Activated T-helper 2 cell treated with anti-CD3 and anti-CD28 coated beads, Interferon-gamma antibody, Interleukin-2, Interleukin-4, amounts not matched to agents 10 μg/mL and 5 μg/mL and 100 μg/mL, durations not matched to agents 14 hours and 24 hours and 36 hours (primary cell): ENCODE measurements around the gene GREB1L. TPM values are rescaled to one million over a fixed set of nuclear protein-coding genes. Genes with fewer than 3 reads are reported as not detected.

Experiments used
- DNase-seq: peaks from one replicate; pipeline ENCODE4 v3.0.0; 2021; ENCODE audit warnings: low spot score
- H3K27ac Mint-ChIP-seq: one replicate; pipeline ENCODE4 v1.8.0; 2021; ENCODE audit warnings: mixed read lengths
- H3K27me3 Mint-ChIP-seq: one replicate; pipeline ENCODE4 v1.8.0; 2021; ENCODE audit warnings: low read depth, mixed read lengths
- H3K36me3 Mint-ChIP-seq: one replicate; pipeline ENCODE4 v1.8.0; 2021; ENCODE audit warnings: low read depth, mixed read lengths
- H3K4me1 Mint-ChIP-seq: one replicate; pipeline ENCODE4 v1.8.0; 2021; ENCODE audit warnings: low read depth, mixed read lengths
- H3K4me3 Mint-ChIP-seq: one replicate; pipeline ENCODE4 v1.8.0; 2021; ENCODE audit warnings: low read depth, mild to moderate bottlenecking, moderate library complexity, mixed read lengths
- H3K9me3 Mint-ChIP-seq: one replicate; pipeline ENCODE4 v1.8.0; 2021; ENCODE audit warnings: mixed read lengths
- intact Hi-C: fragments of 100-400 bp; cut with micrococcal nuclease; formaldehyde crosslinking; loops from one replicate; pipeline ENCODE4 v1.15.1; 2023
- total RNA-seq: library from RNA; stranded (reverse); gene quantifications from 2 replicates; pipeline ENCODE4 v1.2.3, GENCODE V29; 2022

GREB1L gene
- total RNA-seq, 1 donor from 2014 or later: not detected

GRCh38 chr18:21499997-21500396 lies 258.0 kb downstream of the GREB1L start:
- Mint-ChIP-seq H3K27ac (no peak overlapping the region), H3K36me3 (no peaks in the 10 kb centered on the region), H3K4me3 (no peak overlapping the region), H3K4me1 (no peaks in the 10 kb centered on the region), H3K27me3 (no peaks in the 10 kb centered on the region), H3K9me3 (no peaks in the 10 kb centered on the region)
- DNase-seq: no peak
- intact Hi-C loops: no loop called here

- H3K36me3 Mint-ChIP-seq: no peaks in the 10 kb centered on the region
- no peak overlapping the region for H3K27ac Mint-ChIP-seq
- intact Hi-C loops: no loop called here
- no peaks in the 10 kb centered on the region for H3K9me3 Mint-ChIP-seq
- no peak for DNase-seq
- no peak overlapping the region for H3K4me3 Mint-ChIP-seq
- H3K27me3 Mint-ChIP-seq: no peaks in the 10 kb centered on the region
- no peaks in the 10 kb centered on the region for H3K4me1 Mint-ChIP-seq
Measured at GRCh38 chr18:21502661-21503060, 260.6 kb downstream of the GREB1L start.

- Mint-ChIP-seq H3K27me3 (no peaks in the 10 kb centered on the region), H3K4me1 (no peaks in the 10 kb centered on the region), H3K4me3 (no peak overlapping the region), H3K9me3 (no peaks in the 10 kb centered on the region), H3K36me3 (no peaks in the 10 kb centered on the region), H3K27ac (no peak overlapping the region)
- intact Hi-C loops: no loop called here
- no peak for DNase-seq
Measured at GRCh38 chr18:21507913-21508701, 266.1 kb downstream of the GREB1L start.

- Mint-ChIP-seq H3K4me3 (no peak overlapping the region), H3K27me3 (no peaks in the 10 kb centered on the region), H3K4me1 (no peaks in the 10 kb centered on the region), H3K9me3 (no peaks in the 10 kb centered on the region), H3K36me3 (peaks cover 5% of the 10 kb centered on the region), H3K27ac (no peak overlapping the region)
- intact Hi-C loops: no loop called here
- DNase-seq: no peak
Measured at GRCh38 chr18:21509062-21509461, 267.0 kb downstream of the GREB1L start.

- Mint-ChIP-seq H3K27ac (no peak overlapping the region), H3K27me3 (no peaks in the 10 kb centered on the region), H3K4me1 (no peaks in the 10 kb centered on the region), H3K36me3 (peaks cover 5% of the 10 kb centered on the region), H3K4me3 (no peak overlapping the region), H3K9me3 (no peaks in the 10 kb centered on the region)
- intact Hi-C loops: no loop called here
- no peak for DNase-seq
Measured at GRCh38 chr18:21513292-21513691, 271.3 kb downstream of the GREB1L start.

- no peak overlapping the region for H3K4me3 Mint-ChIP-seq
- H3K36me3 Mint-ChIP-seq: peaks cover 5% of the 10 kb centered on the region
- intact Hi-C loops: no loop called here
- no peaks in the 10 kb centered on the region for H3K27me3 Mint-ChIP-seq
- H3K9me3 Mint-ChIP-seq: no peaks in the 10 kb centered on the region
- no peak for DNase-seq
- H3K4me1 Mint-ChIP-seq: no peaks in the 10 kb centered on the region
- H3K27ac Mint-ChIP-seq: no peak overlapping the region
Measured at GRCh38 chr18:21513741-21514140, 271.7 kb downstream of the GREB1L start.

- no peak for DNase-seq
- Mint-ChIP-seq H3K27ac (no peak overlapping the region), H3K27me3 (no peaks in the 10 kb centered on the region), H3K4me3 (no peak overlapping the region), H3K4me1 (no peaks in the 10 kb centered on the region), H3K9me3 (no peaks in the 10 kb centered on the region), H3K36me3 (peaks cover 38% of the 10 kb centered on the region)
- intact Hi-C loops: no loop called here
Measured at GRCh38 chr18:21522530-21522929, 280.5 kb downstream of the GREB1L start.

- Mint-ChIP-seq H3K27ac (no peak overlapping the region), H3K4me1 (no peaks in the 10 kb centered on the region), H3K9me3 (no peaks in the 10 kb centered on the region), H3K27me3 (no peaks in the 10 kb centered on the region), H3K4me3 (no peak overlapping the region), H3K36me3 (peaks cover 43% of the 10 kb centered on the region)
- no peak for DNase-seq
- intact Hi-C loops: no loop called here
Measured at GRCh38 chr18:21525916-21526315, 283.9 kb downstream of the GREB1L start.

- no peaks in the 10 kb centered on the region for H3K27me3 Mint-ChIP-seq
- no peak overlapping the region for H3K27ac Mint-ChIP-seq
- H3K9me3 Mint-ChIP-seq: no peaks in the 10 kb centered on the region
- no peak for DNase-seq
- H3K4me1 Mint-ChIP-seq: no peaks in the 10 kb centered on the region
- no peak overlapping the region for H3K4me3 Mint-ChIP-seq
- intact Hi-C loops: no loop called here
- H3K36me3 Mint-ChIP-seq: peaks cover 45% of the 10 kb centered on the region
Measured at GRCh38 chr18:21526463-21526862, 284.4 kb downstream of the GREB1L start.

GRCh38 chr18:21534327-21534726 lies 292.3 kb downstream of the GREB1L start:
- Mint-ChIP-seq H3K27ac (no peak overlapping the region), H3K27me3 (no peaks in the 10 kb centered on the region), H3K4me3 (no peak overlapping the region), H3K36me3 (peaks cover 44% of the 10 kb centered on the region), H3K4me1 (no peaks in the 10 kb centered on the region), H3K9me3 (no peaks in the 10 kb centered on the region)
- no peak for DNase-seq
- intact Hi-C loops: no loop called here

- no peaks in the 10 kb centered on the region for H3K9me3 Mint-ChIP-seq
- no peak overlapping the region for H3K4me3 Mint-ChIP-seq
- no peak for DNase-seq
- peaks cover 37% of the 10 kb centered on the region for H3K36me3 Mint-ChIP-seq
- H3K27ac Mint-ChIP-seq: no peak overlapping the region
- no peaks in the 10 kb centered on the region for H3K27me3 Mint-ChIP-seq
- intact Hi-C loops: no loop called here
- no peaks in the 10 kb centered on the region for H3K4me1 Mint-ChIP-seq
Measured at GRCh38 chr18:21538230-21538629, 296.2 kb downstream of the GREB1L start.

- Mint-ChIP-seq H3K27ac (no peak overlapping the region), H3K36me3 (peaks cover 43% of the 10 kb centered on the region), H3K4me3 (no peak overlapping the region), H3K9me3 (no peaks in the 10 kb centered on the region), H3K27me3 (no peaks in the 10 kb centered on the region), H3K4me1 (peaks cover under 1% of the 10 kb centered on the region)
- DNase-seq: no peak
- intact Hi-C loops: no loop called here
Measured at GRCh38 chr18:21546423-21546822, 304.4 kb downstream of the GREB1L start.

- Mint-ChIP-seq H3K4me3 (no peak overlapping the region), H3K9me3 (no peaks in the 10 kb centered on the region), H3K27ac (no peak overlapping the region), H3K36me3 (peaks cover 49% of the 10 kb centered on the region), H3K27me3 (no peaks in the 10 kb centered on the region), H3K4me1 (peaks cover 11% of the 10 kb centered on the region)
- intact Hi-C loops: no loop called here
- no peak for DNase-seq
Measured at GRCh38 chr18:21548647-21549046, 306.6 kb downstream of the GREB1L start.
